Gastrocnemius medialis (tissue), 4 donors: Measurements from ENCODE around the gene MEG3. TPM values are rescaled to one million over a fixed set of nuclear protein-coding genes. Genes with fewer than 3 reads are reported as not detected.
A peak's percentile ranks its signal among the peaks of the same experiment; 100 is the strongest.

Experiments
- ATAC-seq, 2 donors: fragments of 150-250 bp; one replicate each; pipeline ENCODE4 v1.9.1; 2016
- DNase-seq, 2 donors: peaks; one replicate each; pipeline ENCODE4 v3.0.0-alpha.2; 2019
- H3K27ac ChIP-seq, 4 donors: fragments of 200-600 bp; sonication (generic); 1 replicate in 1 of 4; 2 replicates in 3 of 4; pipeline ENCODE4 v1.5.1; 2016 to 2018; ENCODE audit warnings: mild to moderate bottlenecking in 2 of 4, moderate library complexity in 1 of 4
- H3K27me3 ChIP-seq, 3 donors: fragments of 200-600 bp; sonication (generic) in 2 of 3; 1 replicate in 1 of 3; 2 replicates in 2 of 3; pipeline versions ENCODE4 v1.5.1 to v1.6.0; 2016 to 2019; ENCODE audit warnings: mild to moderate bottlenecking in 1 of 3, moderate library complexity in 1 of 3
- H3K36me3 ChIP-seq, 2 donors: fragments of 200-600 bp; sonication (generic) in 1 of 2; one replicate each; pipeline ENCODE4 v1.5.1; 2017 to 2018
- H3K4me1 ChIP-seq, 2 donors: fragments of 200-600 bp; sonication (generic) in 1 of 2; one replicate each; pipeline ENCODE4 v1.5.1; 2016 to 2017; ENCODE audit warnings: mild to moderate bottlenecking in 2 of 2
- H3K4me3 ChIP-seq, 4 donors: fragments of 200-600 bp; sonication (generic) in 3 of 4; 1 replicate in 1 of 4; 2 replicates in 3 of 4; pipeline ENCODE4 v1.5.1; 2016 to 2019; ENCODE audit warnings: mild to moderate bottlenecking in 2 of 4
- H3K9me3 ChIP-seq, 3 donors: fragments of 200-600 bp; sonication (generic) in 2 of 3; 1 replicate in 1 of 3; 2 replicates in 2 of 3; pipeline ENCODE4 v1.5.1; 2016 to 2019
- CTCF ChIP-seq, 5 experiments: fragments of 450-650 bp in 3 of 5; fragments of 200-600 bp in 2 of 5; sonication (generic) in 2 of 5; IDR thresholded peaks in 4 of 5; conservative IDR thresholded peaks in 1 of 5; 1 replicate in 4 of 5; 2 replicates in 1 of 5; pipeline ENCODE4 v1.5.1; 2016 to 2019; ENCODE audit warnings: antibody characterized with exemption in 5 of 5, mild to moderate bottlenecking in 3 of 5, moderate library complexity in 3 of 5
- POLR2A ChIP-seq, 2 donors: fragments of 450-650 bp; IDR thresholded peaks; one replicate each; pipeline ENCODE4 v1.6.1; 2017; ENCODE audit warnings: antibody characterized with exemption in 2 of 2, mild to moderate bottlenecking in 2 of 2, moderate library complexity in 2 of 2
- in situ Hi-C, 4 donors: fragments of 200-750 bp; cut with MboI; loops; one replicate each; pipeline versions ENCODE4 v1.15.0 to v1.8.0; 2017; ENCODE audit warnings: low sequenced_read_pairs in 4 of 4
- intact Hi-C: fragments of 100-400 bp; cut with DNase I; formaldehyde crosslinking; loops from one replicate; pipeline ENCODE4 v1.15.1; 2023; ENCODE audit warnings: low total_unique reads
- total RNA-seq, 4 donors: library from RNA; depleted of rRNA; stranded (reverse); fragments of >200 nt; gene quantifications; one replicate each; pipeline versions ENCODE4 v1.1.0 to v1.2.3, GENCODE V29; 2016

Gene MEG3
- total RNA-seq, 4 donors from 2014 or later: 2.7 to 30.7 (median 5.2) TPM

- no peak overlapping the region for H3K27ac ChIP-seq
These were observed 23.7 kb upstream of the MEG3 start for GRCh38 chr14:100802179-100802578.

GRCh38 chr14:100802766-100803165 lies 23.2 kb upstream of the MEG3 start:
- intact Hi-C loops (no loop called here), in situ Hi-C loops (no loop called here)
- ATAC-seq (no peak), DNase-seq (no peak)
- H3K27ac ChIP-seq: no peak overlapping the region
- no peaks in the 10 kb centered on the region for H3K27me3 ChIP-seq
- no peak for TF ChIP-seq CTCF (IDR thresholded peaks at IDR 0.05 in 4 of 5, conservative IDR thresholded peaks at IDR 0.05 in 1 of 5)
- TF ChIP-seq POLR2A (IDR thresholded peaks at IDR 0.05): no peak
- no peaks in the 10 kb centered on the region for H3K36me3 ChIP-seq
- no peaks in the 10 kb centered on the region for H3K9me3 ChIP-seq
- no peak overlapping the region for H3K4me3 ChIP-seq
- no peaks in the 10 kb centered on the region for H3K4me1 ChIP-seq

More at GRCh38 chr14:100802179-100802578, 23.7 kb upstream of the MEG3 start:
- DNase-seq (no peak), ATAC-seq (no peak)
- in situ Hi-C loops (no loop called here), intact Hi-C loops (no loop called here)
- Histone ChIP-seq H3K9me3 (no peaks in the 10 kb centered on the region), H3K4me1 (no peaks in the 10 kb centered on the region), H3K36me3 (no peaks in the 10 kb centered on the region), H3K4me3 (no peak overlapping the region), H3K27me3 (no peaks in the 10 kb centered on the region)
- TF ChIP-seq CTCF (IDR thresholded peaks at IDR 0.05 in 4 of 5, conservative IDR thresholded peaks at IDR 0.05 in 1 of 5) (no peak), POLR2A (IDR thresholded peaks at IDR 0.05) (no peak)

GRCh38 chr14:100803226-100803625 lies 22.7 kb upstream of the MEG3 start:
- no peaks in the 10 kb centered on the region for H3K4me1 ChIP-seq
- ATAC-seq (peak; percentile 27 to 79), DNase-seq (no peak)
- H3K36me3 ChIP-seq: no peaks in the 10 kb centered on the region
- no peak overlapping the region for H3K27ac ChIP-seq
- in situ Hi-C loops (no loop called here), intact Hi-C loops (no loop called here)
- TF ChIP-seq POLR2A (IDR thresholded peaks at IDR 0.05): no peak
- TF ChIP-seq CTCF (IDR thresholded peaks at IDR 0.05 in 4 of 5, conservative IDR thresholded peaks at IDR 0.05 in 1 of 5): no peak
- H3K4me3 ChIP-seq: no peak overlapping the region
- H3K27me3 ChIP-seq: no peaks in the 10 kb centered on the region
- H3K9me3 ChIP-seq: no peaks in the 10 kb centered on the region

- no peak for TF ChIP-seq CTCF (IDR thresholded peaks at IDR 0.05 in 4 of 5, conservative IDR thresholded peaks at IDR 0.05 in 1 of 5)
- TF ChIP-seq POLR2A (IDR thresholded peaks at IDR 0.05): no peak
- intact Hi-C loops: no loop called here
- in situ Hi-C loops: no loop called here
- ATAC-seq: no peak
- H3K9me3 ChIP-seq: no peaks in the 10 kb centered on the region
- no peak overlapping the region for H3K4me3 ChIP-seq
- H3K36me3 ChIP-seq: no peaks in the 10 kb centered on the region
- no peaks in the 10 kb centered on the region for H3K27me3 ChIP-seq
- DNase-seq: no peak
- H3K27ac ChIP-seq: no peak overlapping the region
- no peaks in the 10 kb centered on the region for H3K4me1 ChIP-seq
These were observed 22.2 kb upstream of the MEG3 start for GRCh38 chr14:100803676-100804075.

- ATAC-seq (no peak), DNase-seq (no peak)
- Histone ChIP-seq H3K4me3 (no peak overlapping the region), H3K4me1 (no peaks in the 10 kb centered on the region), H3K27ac (no peak overlapping the region), H3K9me3 (no peaks in the 10 kb centered on the region), H3K27me3 (no peaks in the 10 kb centered on the region), H3K36me3 (no peaks in the 10 kb centered on the region)
- in situ Hi-C loops (no loop called here), intact Hi-C loops (no loop called here)
- TF ChIP-seq POLR2A (IDR thresholded peaks at IDR 0.05): no peak
- TF ChIP-seq CTCF (IDR thresholded peaks at IDR 0.05 in 4 of 5, conservative IDR thresholded peaks at IDR 0.05 in 1 of 5): no peak
These were observed 21.8 kb upstream of the MEG3 start for GRCh38 chr14:100804138-100804537.
